Neuronal stem cell (in vitro differentiated cells): ENCODE measurements around the gene MMP10.

ENCODE experiments used
- DNase-seq: peaks from one replicate; pipeline ENCODE4 v3.0.0-alpha.2; 2013; ENCODE audit warnings: low spot score
- H2AFZ ChIP-seq: one replicate; pipeline ENCODE4 v1.6.1; 2013; ENCODE audit warnings: mild to moderate bottlenecking, low read length, inconsistent platforms
- H2AK5ac ChIP-seq: 2 replicates; pipeline ENCODE4 v1.6.1; 2013; ENCODE audit warnings: low read depth, mild to moderate bottlenecking, inconsistent platforms, low read length, moderate library complexity, mixed read lengths
- H2BK120ac ChIP-seq: 2 replicates; pipeline ENCODE4 v1.6.1; 2013; ENCODE audit warnings: low read depth, mild to moderate bottlenecking, inconsistent platforms, low read length, moderate library complexity, mixed read lengths
- H2BK12ac ChIP-seq: one replicate; pipeline ENCODE4 v1.6.1; 2013; ENCODE audit warnings: low read length, inconsistent platforms
- H2BK15ac ChIP-seq: 2 replicates; pipeline ENCODE4 v1.6.1; 2013; ENCODE audit warnings: mild to moderate bottlenecking, low read length, inconsistent platforms, mixed read lengths
- H2BK5ac ChIP-seq: one replicate; pipeline ENCODE4 v1.6.1; 2013; ENCODE audit warnings: inconsistent platforms, mild to moderate bottlenecking, low read length, moderate library complexity
- H3K14ac ChIP-seq: one replicate; pipeline ENCODE4 v1.6.1; 2013; ENCODE audit warnings: low read length, inconsistent platforms
- H3K18ac ChIP-seq: 2 replicates; pipeline ENCODE4 v1.6.1; 2013; ENCODE audit warnings: low read length, inconsistent platforms
- H3K23ac ChIP-seq: 2 replicates; pipeline ENCODE4 v1.6.1; 2013; ENCODE audit warnings: low read depth, mild to moderate bottlenecking, mixed read lengths, low read length, inconsistent platforms; ENCODE audit not compliant: poor library complexity
- H3K27ac ChIP-seq: replicated peaks from 3 replicates; pipeline ENCODE4 v1.5.1; 2013; ENCODE audit warnings: low read length, inconsistent platforms
- H3K27me3 ChIP-seq, 3 experiments: 2 replicates each; pipeline ENCODE4 v1.6.1; 2013; ENCODE audit warnings: low read length in 3 of 3, mild to moderate bottlenecking in 2 of 3, inconsistent platforms in 1 of 3, low read depth in 1 of 3, mixed read lengths in 1 of 3, moderate library complexity in 1 of 3; ENCODE audit not compliant: control insufficient read depth in 3 of 3, insufficient read depth in 3 of 3
- H3K36me3 ChIP-seq, 2 donors: replicated peaks in 1 of 2; 2 replicates each; pipeline ENCODE4 v1.6.1; 2013; ENCODE audit warnings: low read length in 2 of 2; ENCODE audit not compliant: control insufficient read depth in 2 of 2, insufficient read depth in 2 of 2
- H3K4ac ChIP-seq: 2 replicates; pipeline ENCODE4 v1.6.1; 2013; ENCODE audit warnings: inconsistent platforms, mild to moderate bottlenecking, low read length, moderate library complexity
- H3K4me1 ChIP-seq, 2 donors: 1 replicate in 1 of 2; 2 replicates in 1 of 2; pipeline ENCODE4 v1.6.1; 2013; ENCODE audit warnings: low read length in 2 of 2, low read depth in 1 of 2; ENCODE audit not compliant: control insufficient read depth in 2 of 2, insufficient read depth in 1 of 2
- H3K4me2 ChIP-seq: one replicate; pipeline ENCODE4 v1.6.1; 2013; ENCODE audit warnings: mild to moderate bottlenecking, low read length, inconsistent platforms; ENCODE audit not compliant: insufficient read depth, poor library complexity, severe bottlenecking
- H3K4me3 ChIP-seq, 2 donors: 2 replicates each; pipeline ENCODE4 v1.5.1; 2013; ENCODE audit warnings: low read length in 2 of 2, mild to moderate bottlenecking in 2 of 2, inconsistent platforms in 1 of 2, moderate library complexity in 1 of 2
- H3K79me1 ChIP-seq: one replicate; pipeline ENCODE4 v1.6.1; 2013; ENCODE audit warnings: low read depth, mild to moderate bottlenecking, inconsistent platforms, low read length, moderate library complexity
- H3K9ac ChIP-seq: one replicate; pipeline ENCODE4 v1.6.1; 2013; ENCODE audit warnings: mild to moderate bottlenecking, low read depth, low read length, inconsistent platforms; ENCODE audit not compliant: poor library complexity
- H3K9me3 ChIP-seq, 2 donors: replicated peaks in 1 of 2; 2 replicates each; pipeline versions ENCODE3 to v1.6.1; 2013; ENCODE audit warnings: low read length in 2 of 2, mild to moderate bottlenecking in 2 of 2, inconsistent platforms in 1 of 2, low read depth in 1 of 2, mixed read lengths in 1 of 2, moderate library complexity in 1 of 2; ENCODE audit not compliant: control insufficient read depth in 2 of 2, insufficient read depth in 1 of 2
- H4K8ac ChIP-seq: one replicate; pipeline ENCODE4 v1.6.1; 2013; ENCODE audit warnings: low read depth, mild to moderate bottlenecking, inconsistent platforms, low read length, moderate library complexity
- H4K91ac ChIP-seq: one replicate; pipeline ENCODE4 v1.6.1; 2013; ENCODE audit warnings: low read length, low read depth, mild to moderate bottlenecking, inconsistent platforms; ENCODE audit not compliant: poor library complexity
- WGBS, 2 donors: extraction: QIAGEN DNeasy Blood & Tissue Kit; methylation state at CpG; one replicate each; pipeline ENCODE4 v1.1.7; 2013; ENCODE audit warnings: missing lambda C conversion rate in 2 of 2, mixed read lengths in 1 of 2; ENCODE audit not compliant: insufficient read length in 2 of 2, insufficient replicate concordance in 1 of 2; ENCODE audit errors: extremely low coverage in 2 of 2; 5-methylcytosine and 5-hydroxymethylcytosine counted together

MMP10 gene

GRCh38 chr11:102813484-102813883, 33.1 kb upstream of the MMP10 start:
- H3K14ac ChIP-seq = no peak overlapping the region
- H3K18ac ChIP-seq = no peak overlapping the region
- no peak overlapping the region for H3K23ac ChIP-seq
- no peak overlapping the region for H3K4me2 ChIP-seq
- H4K8ac ChIP-seq = no peak overlapping the region
- no peak overlapping the region for H3K9ac ChIP-seq
- no peak overlapping the region for H4K91ac ChIP-seq
- H2AFZ ChIP-seq = no peak overlapping the region
- no peak overlapping the region for H3K27ac ChIP-seq
- H2BK120ac ChIP-seq = no peak overlapping the region
- no CpG with 5 or more reads among the region's 1 CpG for WGBS, 2 donors
- no peaks in the 10 kb centered on the region for H3K4me1 ChIP-seq
- no peaks in the 10 kb centered on the region for H3K27me3 ChIP-seq
- no peak overlapping the region for H3K4ac ChIP-seq
- no peak for DNase-seq
- H2BK15ac ChIP-seq = no peak overlapping the region
- no peaks in the 10 kb centered on the region for H3K9me3 ChIP-seq
- H2BK5ac ChIP-seq = no peak overlapping the region
- H2AK5ac ChIP-seq = no peak overlapping the region
- H3K4me3 ChIP-seq = no peak overlapping the region
- no peaks in the 10 kb centered on the region for H3K79me1 ChIP-seq
- H3K36me3 ChIP-seq = no peaks in the 10 kb centered on the region
- no peak overlapping the region for H2BK12ac ChIP-seq

- H3K18ac ChIP-seq = no peak overlapping the region
- H3K4me2 ChIP-seq = no peak overlapping the region
- H3K4ac ChIP-seq = no peak overlapping the region
- no CpG with 5 or more reads among the region's 3 CpGs for WGBS, 2 donors
- H3K23ac ChIP-seq = no peak overlapping the region
- H3K14ac ChIP-seq = no peak overlapping the region
- no peak overlapping the region for H2BK5ac ChIP-seq
- no peak overlapping the region for H2AFZ ChIP-seq
- H4K8ac ChIP-seq = no peak overlapping the region
- no peak overlapping the region for H4K91ac ChIP-seq
- no peak overlapping the region for H2BK15ac ChIP-seq
- no peaks in the 10 kb centered on the region for H3K79me1 ChIP-seq
- no peak overlapping the region for H3K9ac ChIP-seq
- H3K4me1 ChIP-seq = no peaks in the 10 kb centered on the region
- H3K27ac ChIP-seq = no peak overlapping the region
- no peak overlapping the region for H2AK5ac ChIP-seq
- no peaks in the 10 kb centered on the region for H3K9me3 ChIP-seq
- no peak overlapping the region for H2BK120ac ChIP-seq
- no peak overlapping the region for H3K4me3 ChIP-seq
- no peaks in the 10 kb centered on the region for H3K27me3 ChIP-seq
- no peak for DNase-seq
- no peak overlapping the region for H2BK12ac ChIP-seq
- no peaks in the 10 kb centered on the region for H3K36me3 ChIP-seq
These were observed 31.8 kb upstream of the MMP10 start for GRCh38 chr11:102812188-102812587.

GRCh38 chr11:102810950-102811660, 30.7 kb upstream of the MMP10 start:
- Histone ChIP-seq H3K79me1 (no peaks in the 10 kb centered on the region), H3K18ac (no peak overlapping the region), H3K27me3 (no peaks in the 10 kb centered on the region), H3K4ac (no peak overlapping the region), H3K4me1 (no peaks in the 10 kb centered on the region), H2AFZ (no peak overlapping the region), H3K4me3 (no peak overlapping the region), H3K27ac (no peak overlapping the region), H3K9ac (no peak overlapping the region), H3K14ac (no peak overlapping the region), H2BK120ac (no peak overlapping the region), H3K36me3 (no peaks in the 10 kb centered on the region), H2BK15ac (no peak overlapping the region), H3K9me3 (no peaks in the 10 kb centered on the region), H2BK12ac (no peak overlapping the region), H3K23ac (no peak overlapping the region), H3K4me2 (no peak overlapping the region), H2BK5ac (no peak overlapping the region), H2AK5ac (no peak overlapping the region), H4K8ac (no peak overlapping the region), H4K91ac (no peak overlapping the region)
- no CpG with 5 or more reads among the region's 3 CpGs for WGBS, 2 donors
- DNase-seq = no peak

- H3K4me2 ChIP-seq = no peak overlapping the region
- H4K8ac ChIP-seq = no peak overlapping the region
- H2BK120ac ChIP-seq = no peak overlapping the region
- H3K18ac ChIP-seq = no peak overlapping the region
- no peak overlapping the region for H2BK5ac ChIP-seq
- H2AFZ ChIP-seq = no peak overlapping the region
- no peak overlapping the region for H3K27ac ChIP-seq
- no peak overlapping the region for H3K4ac ChIP-seq
- H3K9ac ChIP-seq = no peak overlapping the region
- no peak overlapping the region for H3K4me3 ChIP-seq
- H3K14ac ChIP-seq = no peak overlapping the region
- no peak overlapping the region for H3K23ac ChIP-seq
- no CpG with 5 or more reads among the region's 2 CpGs for WGBS, 2 donors
- DNase-seq = no peak
- H4K91ac ChIP-seq = no peak overlapping the region
- H2AK5ac ChIP-seq = no peak overlapping the region
- H3K79me1 ChIP-seq = no peaks in the 10 kb centered on the region
- H3K27me3 ChIP-seq = no peaks in the 10 kb centered on the region
- no peaks in the 10 kb centered on the region for H3K9me3 ChIP-seq
- no peak overlapping the region for H2BK12ac ChIP-seq
- H3K4me1 ChIP-seq = no peaks in the 10 kb centered on the region
- H3K36me3 ChIP-seq = no peaks in the 10 kb centered on the region
- H2BK15ac ChIP-seq = no peak overlapping the region
These were observed 29.5 kb upstream of the MMP10 start for GRCh38 chr11:102809971-102810370.
